HepG2 (cell line): ENCODE data around the gene H1-8. TPM values are rescaled to one million over a fixed set of nuclear protein-coding genes. Genes with fewer than 3 reads are reported as not detected.
"Not testable (repeated sequence)": the region's sequence is repeated elsewhere in the genome, so short reads cannot be mapped to it uniquely, and the experiment has no call there.

Experiments used
- ATAC-seq: fragments of 200-7000 bp; cut with Tn5 transposase; 3 replicates; pipeline ENCODE4 v1.9.1; 2020; ENCODE audit warnings: mild to moderate bottlenecking, moderate library complexity
- BruUV-seq: library from RNA; stranded (reverse); fragments of 400-500 nt; replicated peaks from 2 replicates; lab custom pipeline; 2021; lab: Mats Ljungman, UMichigan
- CTCF ChIA-PET: fragments of 300-600 bp; formaldehyde crosslinking; extraction: SDS; loops from one replicate; lab custom pipeline; 2021; ENCODE audit warnings: low total read pairs, inconsistent platforms, low intra/inter-chr PET ratio; lab: Yijun Ruan, JAX
- POLR2A ChIA-PET: fragments of 350-600 bp; sonication (Branson Sonifier 250); formaldehyde crosslinking; loops from one replicate; lab custom pipeline; 2020; ENCODE audit warnings: antibody characterized with exemption, inconsistent platforms; lab: Yijun Ruan, JAX
- DNase-seq: peaks from one replicate; pipeline ENCODE4 v3.0.0-alpha.2; 2015; ENCODE audit warnings: low spot score
- FAIRE-seq: peaks from 3 replicates; lab custom pipeline; 2011; peaks lifted over from hg19 to GRCh38; lab: Jason Lieb, UNC
- H2AFZ ChIP-seq: one replicate; pipeline ENCODE4 v1.6.1; 2011; ENCODE audit warnings: low read length, inconsistent platforms
- H3K27ac ChIP-seq: fragments of 300-600 bp; 3 replicates; pipeline ENCODE4 v1.8.0; 2011; ENCODE audit warnings: mixed run types, mild to moderate bottlenecking, mixed read lengths, low read length, inconsistent platforms; ENCODE audit not compliant: insufficient read depth; ENCODE audit errors: extremely low read length
- H3K27me3 ChIP-seq, 2 experiments: fragments of 200-600 bp in 1 of 2; 2 replicates in 1 of 2; 3 replicates in 1 of 2; pipeline versions ENCODE4 v1.6.0 to v1.8.0; 2011; ENCODE audit warnings: low read length in 2 of 2, mild to moderate bottlenecking in 2 of 2, moderate library complexity in 2 of 2, inconsistent platforms in 1 of 2; ENCODE audit not compliant: insufficient read depth in 2 of 2, control insufficient read depth in 1 of 2
- H3K36me3 ChIP-seq, 2 experiments: fragments of 200-600 bp in 1 of 2; replicated peaks in 1 of 2; 2 replicates in 1 of 2; 3 replicates in 1 of 2; pipeline versions ENCODE4 v1.5.1 to v1.8.0; 2011; ENCODE audit warnings: low read length in 2 of 2, inconsistent platforms in 1 of 2; ENCODE audit not compliant: insufficient read depth in 2 of 2, control insufficient read depth in 1 of 2
- H3K4me1 ChIP-seq: 2 replicates; pipeline ENCODE4 v1.5.1; 2012; ENCODE audit warnings: low read length, inconsistent platforms; ENCODE audit not compliant: insufficient read depth
- H3K4me2 ChIP-seq: 2 replicates; pipeline ENCODE4 v1.6.0; 2011; ENCODE audit warnings: low read depth, low read length, inconsistent platforms
- H3K4me3 ChIP-seq, 3 experiments: fragments of 200-600 bp in 1 of 3; sonication (generic), shearing (Covaris generic) in 1 of 3; replicated peaks in 1 of 3; 2 replicates each; pipeline ENCODE4 v1.5.1; 2011 to 2016; ENCODE audit warnings: low read length in 3 of 3, inconsistent platforms in 2 of 3, low read depth in 2 of 3, mild to moderate bottlenecking in 2 of 3, control low read depth in 1 of 3, mixed read lengths in 1 of 3; ENCODE audit not compliant: insufficient read depth in 1 of 3
- H3K79me2 ChIP-seq: one replicate; pipeline ENCODE4 v1.6.1; 2011; ENCODE audit warnings: low read length, inconsistent platforms; ENCODE audit not compliant: insufficient read depth
- H3K9ac ChIP-seq: 2 replicates; pipeline ENCODE4 v1.6.0; 2011; ENCODE audit warnings: mild to moderate bottlenecking, low read depth, low read length, inconsistent platforms; ENCODE audit not compliant: insufficient read depth
- H3K9me3 ChIP-seq: 2 replicates; pipeline ENCODE4 v1.5.1; 2012; ENCODE audit warnings: mild to moderate bottlenecking, low read length
- H4K20me1 ChIP-seq: 2 replicates; pipeline ENCODE4 v1.6.0; 2011; ENCODE audit warnings: inconsistent platforms, mild to moderate bottlenecking, low read length, moderate library complexity; ENCODE audit not compliant: insufficient read depth
- ELF3 ChIP-seq: IDR thresholded peaks from 2 replicates; pipeline ENCODE4 v1.6.1; 2016; ENCODE audit warnings: missing genetic modification reagents, missing compliant biosample characterization
- STAG1 ChIP-seq: sonication (generic); formaldehyde crosslinking; IDR thresholded peaks from 2 replicates; pipeline ENCODE4 v1.4.0; 2020; ENCODE audit warnings: missing genetic modification reagents
- WGBS: methylation state at CpG from one replicate; pipeline ENCODE4 v1.1.6; 2017; ENCODE audit warnings: low lambda C conversion rate; 5-methylcytosine and 5-hydroxymethylcytosine counted together
- in situ Hi-C: cut with HindIII; loops from 2 replicates; pipeline ENCODE4 v1.10.0; 2017; ENCODE audit warnings: low pct_unique_long_range_greater_than_20kb; ENCODE audit not compliant: extremely low pct_ligation_motif_present
- intact Hi-C: fragments of 100-400 bp; cut with micrococcal nuclease; formaldehyde crosslinking; loops from one replicate; pipeline ENCODE4 v1.10.0; 2022; ENCODE audit not compliant: unreplicated experiment
- polyA plus RNA-seq, 8 experiments: library from polyadenylated mRNA; depleted of rRNA in 3 of 8; stranded (reverse) in 7 of 8; unstranded in 1 of 8; fragments of >200 nt; fragmentation: Illumina TruSeq in 4 of 8; extraction: Trizol in 4 of 8; gene quantifications; 2 replicates each; pipeline versions ENCODE4 v1.2.1 to v1.2.3, GENCODE V29; 2011 to 2016; ENCODE audit warnings: low read depth in 4 of 8, missing spikeins in 1 of 8, mixed read lengths in 1 of 8; ENCODE audit not compliant: insufficient read depth in 1 of 8
- total RNA-seq, 5 experiments: library from RNA; depleted of rRNA; stranded (reverse); fragments of >200 nt; fragmentation: Illumina TruSeq; extraction: Trizol; gene quantifications; 2 replicates each; pipeline ENCODE4 v1.2.3, GENCODE V29; 2016; ENCODE audit warnings: low read depth in 1 of 5
- TF ChIP-seq, protein P1 (sequence below): IDR thresholded peaks from 2 replicates; pipeline ENCODE4 v1.6.1; 2018; ENCODE audit warnings: missing genetic modification reagents, mild to moderate bottlenecking, missing compliant biosample characterization
- TF ChIP-seq, protein P2 (sequence below): sonication (generic); formaldehyde crosslinking; IDR thresholded peaks from 2 replicates; pipeline ENCODE4 v1.4.0; 2020; ENCODE audit warnings: missing genetic modification reagents

H1-8 gene
- total and polyA plus RNA-seq, 2 of the 13 experiments (the other 11 are each of a cell fraction or from before 2014, with no cell fraction given) = 0.08 TPM; not detected in 1

DNA sequence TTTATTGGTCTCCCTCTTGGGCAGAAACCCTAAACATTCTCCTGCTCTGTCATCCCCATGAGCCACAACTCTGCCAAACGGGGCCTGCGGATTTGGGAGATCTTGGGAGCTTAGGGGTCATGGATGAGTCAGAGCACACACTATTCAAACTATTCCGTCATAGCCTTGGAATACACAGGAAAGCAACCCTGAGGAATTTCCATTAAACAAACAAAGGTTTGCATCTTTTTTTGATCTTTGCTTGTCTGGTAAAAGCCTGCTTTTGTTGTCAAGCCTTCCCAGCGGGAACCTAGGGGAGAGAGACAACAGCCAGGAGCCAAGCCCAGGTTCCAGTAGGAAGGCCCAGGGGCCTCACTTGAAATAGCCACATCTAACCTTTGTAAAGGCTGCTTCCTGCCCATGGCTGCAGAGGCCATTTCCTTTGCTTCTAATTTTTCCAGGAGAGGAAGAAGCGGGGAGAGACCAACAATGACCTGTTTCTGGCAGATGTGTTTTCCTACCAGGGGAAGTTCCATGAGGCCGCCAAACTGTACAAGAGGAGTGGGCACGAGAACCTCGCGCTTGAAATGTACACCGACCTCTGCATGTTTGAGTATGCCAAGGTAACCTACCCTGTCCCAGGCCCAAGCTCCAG, 47.9 kb upstream of the H1-8 start (continued):
- TF ChIP-seq, protein P1, sequence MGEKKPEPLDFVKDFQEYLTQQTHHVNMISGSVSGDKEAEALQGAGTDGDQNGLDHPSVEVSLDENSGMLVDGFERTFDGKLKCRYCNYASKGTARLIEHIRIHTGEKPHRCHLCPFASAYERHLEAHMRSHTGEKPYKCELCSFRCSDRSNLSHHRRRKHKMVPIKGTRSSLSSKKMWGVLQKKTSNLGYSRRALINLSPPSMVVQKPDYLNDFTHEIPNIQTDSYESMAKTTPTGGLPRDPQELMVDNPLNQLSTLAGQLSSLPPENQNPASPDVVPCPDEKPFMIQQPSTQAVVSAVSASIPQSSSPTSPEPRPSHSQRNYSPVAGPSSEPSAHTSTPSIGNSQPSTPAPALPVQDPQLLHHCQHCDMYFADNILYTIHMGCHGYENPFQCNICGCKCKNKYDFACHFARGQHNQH (CRISPR knock-in tag) = peak; percentile 59; the same call in 1 of the 2 replicates
- TF ChIP-seq STAG1 (CRISPR knock-in tag) (0 out of 2 replicates have a peak, but pooled peaks have one; percentile 18), ELF3 (CRISPR knock-in tag) (peak; percentile 26; the same call in 1 of the 2 replicates)
- TF ChIP-seq, protein P2, sequence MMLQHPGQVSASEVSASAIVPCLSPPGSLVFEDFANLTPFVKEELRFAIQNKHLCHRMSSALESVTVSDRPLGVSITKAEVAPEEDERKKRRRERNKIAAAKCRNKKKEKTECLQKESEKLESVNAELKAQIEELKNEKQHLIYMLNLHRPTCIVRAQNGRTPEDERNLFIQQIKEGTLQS = peak; percentile 62; the same call in 1 of the 2 replicates

DNA sequence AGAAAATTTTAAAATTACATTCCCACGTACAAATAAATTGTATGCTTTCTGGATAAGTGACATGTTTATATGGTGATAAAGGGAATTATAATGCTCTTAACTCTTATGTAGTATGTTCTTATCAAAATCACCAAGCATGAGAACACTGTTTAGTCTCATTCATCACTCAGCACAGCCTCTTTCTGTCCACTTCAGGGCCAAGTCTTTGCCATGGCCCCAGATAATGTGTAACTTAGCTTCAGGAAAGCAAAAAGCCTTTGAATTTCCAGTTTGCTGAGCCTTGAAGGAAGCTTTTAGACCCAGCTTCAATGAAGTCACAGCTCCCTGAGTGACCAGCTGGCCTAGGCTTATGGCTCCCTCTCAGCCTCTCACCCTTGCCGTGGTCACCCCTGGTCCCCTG, 45.1 kb upstream of the H1-8 start:
- in situ Hi-C loops, ATAC-seq, BruUV-seq: not testable (repeated sequence)

More for the DNA sequence above, 45.1 kb upstream of the H1-8 start:
- H3K79me2 ChIP-seq, H3K27ac ChIP-seq, CTCF ChIA-PET, H3K36me3 ChIP-seq, DNase-seq, H3K27me3 ChIP-seq, H4K20me1 ChIP-seq, H3K9me3 ChIP-seq, H3K4me3 ChIP-seq, H3K4me2 ChIP-seq, H3K9ac ChIP-seq, FAIRE-seq, H2AFZ ChIP-seq: not testable (repeated sequence)
- 99% methylated on average over 2 of the region's 2 CpGs for WGBS
- intact Hi-C loops = loop anchor here (10.0 kb wide), 1 partner anchor 57 kb away; no protein-coding TSS in a partner anchor
- POLR2A ChIA-PET = interaction anchor here (1.7 kb wide), 1 partner anchor 98 kb away, joined by 7 read pairs; no protein-coding TSS in a partner anchor
- peaks cover 84% of the 10 kb centered on the region for H3K4me1 ChIP-seq
